Karpas-422 (cell line): ENCODE data around the gene AK5. TPM values are rescaled to one million over a fixed set of nuclear protein-coding genes. Genes with fewer than 3 reads are reported as not detected.

Source experiments
- DNase-seq: peaks from one replicate; pipeline ENCODE4 v3.0.0-alpha.2; 2015
- H2AFZ ChIP-seq: fragments of 200-600 bp; sonication (generic); 2 replicates; pipeline ENCODE4 v1.6.1; 2014; ENCODE audit warnings: antibody characterized with exemption, low read length, mixed read lengths
- H3K27ac ChIP-seq: fragments of 200-600 bp; sonication (generic); 2 replicates; pipeline ENCODE4 v1.5.1; 2014; ENCODE audit warnings: mild to moderate bottlenecking, low read length, moderate library complexity
- H3K27me3 ChIP-seq: fragments of 200-600 bp; sonication (generic); 2 replicates; pipeline ENCODE4 v1.6.1; 2014; ENCODE audit warnings: low read length, mixed read lengths
- H3K36me3 ChIP-seq: fragments of 200-600 bp; sonication (generic); 2 replicates; pipeline ENCODE4 v1.6.1; 2014; ENCODE audit warnings: low read length, mixed read lengths; ENCODE audit not compliant: insufficient read depth
- H3K4me1 ChIP-seq: fragments of 200-600 bp; sonication (generic); 2 replicates; pipeline ENCODE4 v1.6.1; 2014; ENCODE audit warnings: mild to moderate bottlenecking, low read length, mixed read lengths
- H3K4me2 ChIP-seq: fragments of 200-600 bp; sonication (generic); 2 replicates; pipeline ENCODE4 v1.6.1; 2014; ENCODE audit warnings: low read length, low read depth, mild to moderate bottlenecking; ENCODE audit not compliant: poor library complexity, severe bottlenecking
- H3K4me3 ChIP-seq: fragments of 200-600 bp; sonication (generic); 2 replicates; pipeline ENCODE4 v1.5.1; 2014; ENCODE audit warnings: mild to moderate bottlenecking, antibody characterized with exemption, low read length, mixed read lengths
- H3K79me2 ChIP-seq: fragments of 200-600 bp; sonication (generic); 2 replicates; pipeline ENCODE4 v1.6.1; 2014; ENCODE audit warnings: mild to moderate bottlenecking, low read length, mixed read lengths
- H3K9ac ChIP-seq: fragments of 200-600 bp; sonication (generic); 2 replicates; pipeline ENCODE4 v1.6.0; 2014; ENCODE audit warnings: low read length
- H3K9me2 ChIP-seq: fragments of 200-600 bp; sonication (generic), shearing (Covaris generic); replicated peaks from 2 replicates; pipeline ENCODE4 v1.6.0; 2014; ENCODE audit warnings: mild to moderate bottlenecking, low read length, moderate library complexity; ENCODE audit not compliant: insufficient read depth
- H3K9me3 ChIP-seq: fragments of 300-700, 200-600 bp; sonication (generic); 2 replicates; pipeline ENCODE4 v1.6.1; 2014; ENCODE audit warnings: low read length, mixed read lengths
- H4K20me1 ChIP-seq: fragments of 200-600 bp; sonication (generic); 2 replicates; pipeline ENCODE4 v1.6.1; 2014; ENCODE audit warnings: mild to moderate bottlenecking, antibody characterized with exemption, low read length, low read depth; ENCODE audit not compliant: insufficient read depth
- total RNA-seq: library from RNA; depleted of rRNA; stranded (reverse); fragments of >200 nt; shearing (Covaris generic); gene quantifications from 2 replicates; pipeline ENCODE4 v1.2.3, GENCODE V29; 2014; ENCODE audit warnings: low replicate concordance

The AK5 gene
- total RNA-seq, 1 experiment from 2014 or later, result not detected

- Histone ChIP-seq H2AFZ (no peak overlapping the region), H3K9me2 (no peaks in the 10 kb centered on the region), H3K36me3 (no peaks in the 10 kb centered on the region), H3K79me2 (no peaks in the 10 kb centered on the region), H3K9me3 (no peaks in the 10 kb centered on the region), H3K4me1 (no peaks in the 10 kb centered on the region), H3K9ac (no peak overlapping the region), H3K27ac (no peak overlapping the region), H3K4me3 (no peak overlapping the region), H3K27me3 (no peaks in the 10 kb centered on the region), H3K4me2 (no peak overlapping the region), H4K20me1 (no peaks in the 10 kb centered on the region)
- no peak for DNase-seq
Measured at GRCh38 chr1:77361621-77362020, 79.8 kb downstream of the AK5 start.

- Histone ChIP-seq H2AFZ (peak overlapping the region; percentile 36; the same call in 1 of the 2 replicates), H3K4me2 (no peak overlapping the region), H3K4me3 (no peak overlapping the region), H3K79me2 (no peaks in the 10 kb centered on the region), H3K4me1 (no peaks in the 10 kb centered on the region), H3K9ac (no peak overlapping the region), H3K36me3 (no peaks in the 10 kb centered on the region), H3K9me2 (no peaks in the 10 kb centered on the region), H3K9me3 (no peaks in the 10 kb centered on the region), H4K20me1 (no peaks in the 10 kb centered on the region), H3K27me3 (no peaks in the 10 kb centered on the region), H3K27ac (no peak overlapping the region)
- DNase-seq, result no peak
Measured at GRCh38 chr1:77370161-77370560, 88.3 kb downstream of the AK5 start.

GRCh38 chr1:77370583-77371306, 88.9 kb downstream of the AK5 start:
- Histone ChIP-seq H3K4me3 (no peak overlapping the region), H3K36me3 (no peaks in the 10 kb centered on the region)

GRCh38 chr1:77371396-77371795, 89.6 kb downstream of the AK5 start:
- Histone ChIP-seq H3K9me2 (no peaks in the 10 kb centered on the region), H3K36me3 (no peaks in the 10 kb centered on the region), H2AFZ (no peak overlapping the region), H4K20me1 (no peaks in the 10 kb centered on the region), H3K27me3 (no peaks in the 10 kb centered on the region), H3K79me2 (no peaks in the 10 kb centered on the region), H3K9ac (no peak overlapping the region), H3K27ac (no peak overlapping the region), H3K4me1 (no peaks in the 10 kb centered on the region), H3K4me2 (no peak overlapping the region), H3K9me3 (no peaks in the 10 kb centered on the region), H3K4me3 (no peak overlapping the region)
- no peak for DNase-seq

More at GRCh38 chr1:77370583-77371306, 88.9 kb downstream of the AK5 start:
- H2AFZ ChIP-seq, result no peak overlapping the region
- H3K9me2 ChIP-seq, result no peaks in the 10 kb centered on the region
- H3K9me3 ChIP-seq, result no peaks in the 10 kb centered on the region
- H3K27me3 ChIP-seq, result no peaks in the 10 kb centered on the region
- H3K4me2 ChIP-seq, result no peak overlapping the region
- no peaks in the 10 kb centered on the region for H3K79me2 ChIP-seq
- DNase-seq, result no peak
- no peak overlapping the region for H3K9ac ChIP-seq
- H3K27ac ChIP-seq, result no peak overlapping the region
- no peaks in the 10 kb centered on the region for H4K20me1 ChIP-seq
- no peaks in the 10 kb centered on the region for H3K4me1 ChIP-seq

GRCh38 chr1:77373702-77374101, 91.9 kb downstream of the AK5 start:
- Histone ChIP-seq H3K4me3 (no peak overlapping the region), H4K20me1 (no peaks in the 10 kb centered on the region), H3K36me3 (no peaks in the 10 kb centered on the region), H2AFZ (no peak overlapping the region), H3K79me2 (no peaks in the 10 kb centered on the region), H3K4me2 (no peak overlapping the region), H3K9me2 (no peaks in the 10 kb centered on the region), H3K4me1 (no peaks in the 10 kb centered on the region), H3K9me3 (no peaks in the 10 kb centered on the region), H3K9ac (no peak overlapping the region), H3K27me3 (no peaks in the 10 kb centered on the region), H3K27ac (no peak overlapping the region)
- DNase-seq, result no peak

GRCh38 chr1:77375541-77375940, 93.7 kb downstream of the AK5 start:
- no peak for DNase-seq
- Histone ChIP-seq H4K20me1 (no peaks in the 10 kb centered on the region), H3K9ac (no peak overlapping the region), H2AFZ (no peak overlapping the region), H3K4me2 (no peak overlapping the region), H3K9me3 (no peaks in the 10 kb centered on the region), H3K4me3 (no peak overlapping the region), H3K27me3 (no peaks in the 10 kb centered on the region), H3K36me3 (no peaks in the 10 kb centered on the region), H3K79me2 (no peaks in the 10 kb centered on the region), H3K4me1 (no peaks in the 10 kb centered on the region), H3K27ac (no peak overlapping the region), H3K9me2 (no peaks in the 10 kb centered on the region)

- H3K36me3 ChIP-seq, result no peaks in the 10 kb centered on the region
- H3K4me3 ChIP-seq, result no peak overlapping the region
- H3K27me3 ChIP-seq, result no peaks in the 10 kb centered on the region
- no peaks in the 10 kb centered on the region for H4K20me1 ChIP-seq
- H3K4me1 ChIP-seq, result no peaks in the 10 kb centered on the region
- no peak overlapping the region for H3K9ac ChIP-seq
- no peak overlapping the region for H3K27ac ChIP-seq
- no peak overlapping the region for H2AFZ ChIP-seq
- H3K4me2 ChIP-seq, result no peak overlapping the region
- H3K79me2 ChIP-seq, result no peaks in the 10 kb centered on the region
- no peaks in the 10 kb centered on the region for H3K9me2 ChIP-seq
- no peak for DNase-seq
- H3K9me3 ChIP-seq, result no peaks in the 10 kb centered on the region
Measured at GRCh38 chr1:77375990-77376389, 94.2 kb downstream of the AK5 start.

- no peak overlapping the region for H3K27ac ChIP-seq
- H4K20me1 ChIP-seq, result no peaks in the 10 kb centered on the region
- no peak overlapping the region for H3K9ac ChIP-seq
- no peaks in the 10 kb centered on the region for H3K4me1 ChIP-seq
- no peaks in the 10 kb centered on the region for H3K9me2 ChIP-seq
- no peak overlapping the region for H3K4me2 ChIP-seq
- H3K79me2 ChIP-seq, result no peaks in the 10 kb centered on the region
- DNase-seq, result no peak
- no peaks in the 10 kb centered on the region for H3K36me3 ChIP-seq
- no peak overlapping the region for H2AFZ ChIP-seq
- no peaks in the 10 kb centered on the region for H3K27me3 ChIP-seq
- no peaks in the 10 kb centered on the region for H3K9me3 ChIP-seq
- no peak overlapping the region for H3K4me3 ChIP-seq
Measured at GRCh38 chr1:77378723-77379535, 97.1 kb downstream of the AK5 start.
